Raji (cell line): ENCODE measurements around the gene AGBL1.

Experiments used
- POLR2A ChIP-seq: IDR thresholded peaks from 2 replicates; pipeline ENCODE4 v1.6.1; 2011; ENCODE audit warnings: low read depth, low read length, control low read depth; ENCODE audit not compliant: insufficient read depth

AGBL1 gene

GRCh38 chr15:86558252-86558651 is 478.6 kb downstream of the AGBL1 start:
- TF ChIP-seq POLR2A = no peak

- no peak for TF ChIP-seq POLR2A
Observed at GRCh38 chr15:86558686-86559085, 479.0 kb downstream of the AGBL1 start.

- no peak for TF ChIP-seq POLR2A
Observed at GRCh38 chr15:86568378-86568777, 488.7 kb downstream of the AGBL1 start.

GRCh38 chr15:86570738-86571137 is 491.1 kb downstream of the AGBL1 start:
- no peak for TF ChIP-seq POLR2A

- TF ChIP-seq POLR2A = no peak
Observed at GRCh38 chr15:86571873-86572272, 492.2 kb downstream of the AGBL1 start.

GRCh38 chr15:86572368-86572841 is 492.7 kb downstream of the AGBL1 start:
- no peak for TF ChIP-seq POLR2A

GRCh38 chr15:86573476-86573875 is 493.8 kb downstream of the AGBL1 start:
- no peak for TF ChIP-seq POLR2A

GRCh38 chr15:86588413-86588812 is 508.7 kb downstream of the AGBL1 start:
- no peak for TF ChIP-seq POLR2A

GRCh38 chr15:86590461-86590860 is 510.8 kb downstream of the AGBL1 start:
- no peak for TF ChIP-seq POLR2A

- no peak for TF ChIP-seq POLR2A
Observed at GRCh38 chr15:86591158-86591557, 511.5 kb downstream of the AGBL1 start.

- no peak for TF ChIP-seq POLR2A
Observed at GRCh38 chr15:86591994-86592735, 512.5 kb downstream of the AGBL1 start.

- TF ChIP-seq POLR2A = no peak
Observed at GRCh38 chr15:86595741-86596140, 516.1 kb downstream of the AGBL1 start.

- TF ChIP-seq POLR2A = no peak
Observed at GRCh38 chr15:86603466-86603865, 523.8 kb downstream of the AGBL1 start.

GRCh38 chr15:86608461-86609205 is 529.0 kb downstream of the AGBL1 start:
- TF ChIP-seq POLR2A = no peak

- no peak for TF ChIP-seq POLR2A
Observed at GRCh38 chr15:86609275-86609674, 529.6 kb downstream of the AGBL1 start.

GRCh38 chr15:86610038-86610437 is 530.4 kb downstream of the AGBL1 start:
- TF ChIP-seq POLR2A = no peak
